Stomach (tissue), 9 donors: ENCODE results near the gene RAPGEF3. TPM values are rescaled to one million over a fixed set of nuclear protein-coding genes. Genes with fewer than 3 reads are reported as not detected.

Source experiments
- DNase-seq, 2 donors: peaks; one replicate each; pipeline versions ENCODE4 v3.0.0 to v3.0.0-alpha.2; 2013 to 2019
- H3K27ac ChIP-seq, 5 donors: fragments of 200-600 bp in 4 of 5; sonication (generic) in 4 of 5; one replicate each; pipeline ENCODE4 v1.5.1; 2013 to 2019; ENCODE audit warnings: mild to moderate bottlenecking in 1 of 5, moderate library complexity in 1 of 5
- H3K27me3 ChIP-seq, 3 donors: fragments of 200-600 bp; sonication (generic); one replicate each; pipeline ENCODE4 v1.5.1; 2017 to 2019; ENCODE audit warnings: mixed run types in 1 of 3
- H3K36me3 ChIP-seq, 4 donors: fragments of 200-600 bp; sonication (generic); 1 replicate in 3 of 4; 2 replicates in 1 of 4; pipeline ENCODE4 v1.5.1; 2016 to 2019
- H3K4me1 ChIP-seq, 4 donors: fragments of 200-600 bp; sonication (generic); one replicate each; pipeline ENCODE4 v1.5.1; 2016 to 2019
- H3K4me3 ChIP-seq, 4 donors: fragments of 200-600 bp; sonication (generic) in 3 of 4; one replicate each; pipeline ENCODE4 v1.5.1; 2016 to 2019; ENCODE audit warnings: mild to moderate bottlenecking in 1 of 4
- H3K9me3 ChIP-seq, 4 donors: fragments of 200-600 bp; sonication (generic); one replicate each; pipeline ENCODE4 v1.5.1; 2016 to 2019
- EP300 ChIP-seq: sonication (generic); formaldehyde crosslinking; IDR thresholded peaks from one replicate; pipeline ENCODE4 v1.6.1; 2017; ENCODE audit warnings: antibody characterized with exemption
- POLR2A ChIP-seq, 4 donors: fragments of 450-650 bp; IDR thresholded peaks; one replicate each; pipeline ENCODE4 v1.6.1; 2016; ENCODE audit warnings: antibody characterized with exemption in 4 of 4, control low read depth in 2 of 4, mild to moderate bottlenecking in 1 of 4, moderate library complexity in 1 of 4
- POLR2AphosphoS5 ChIP-seq, 3 donors: sonication (generic); formaldehyde crosslinking; IDR thresholded peaks; one replicate each; pipeline ENCODE4 v1.6.1; 2016; ENCODE audit warnings: antibody characterized with exemption in 3 of 3
- WGBS, 5 donors: extraction: QIAGEN DNeasy Blood & Tissue Kit in 3 of 5; methylation state at CpG; one replicate each; pipeline versions ENCODE4 v1.1.5 to v1.1.7; 2013 to 2018; 5-methylcytosine and 5-hydroxymethylcytosine counted together
- intact Hi-C: fragments of 100-400 bp; cut with DNase I; formaldehyde crosslinking; loops from one replicate; pipeline ENCODE4 v1.15.1; 2023; ENCODE audit warnings: low total_unique reads
- polyA plus RNA-seq, 3 donors: library from polyadenylated mRNA; stranded (reverse); fragments of 200-250 nt; gene quantifications; one replicate each; pipeline ENCODE4 v1.2.3, GENCODE V29; 2013
- total RNA-seq, 5 donors: library from RNA; depleted of rRNA; stranded (reverse); fragments of >200 nt; gene quantifications; one replicate each; pipeline versions ENCODE4 v1.1.0 to v1.2.3, GENCODE V29; 2014 to 2016
- TF ChIP-seq, protein P1 (sequence below), 7 experiments: fragments of 450-650 bp in 4 of 7; fragments of 200-600 bp in 3 of 7; sonication (generic) in 3 of 7; IDR thresholded peaks; one replicate each; pipeline ENCODE4 v1.5.1; 2016 to 2019; ENCODE audit warnings: antibody characterized with exemption in 7 of 7, control low read depth in 2 of 7, mild to moderate bottlenecking in 1 of 7
- donor health status: healthy with polysubstance abuse.
- donor health status: Bipolar disorder and iron deficiency.
- donor health status: healthy.

RAPGEF3 gene
- total and polyA plus RNA-seq, 8 donors, result 15.9 to 114 (median 23.9) TPM

DNA sequence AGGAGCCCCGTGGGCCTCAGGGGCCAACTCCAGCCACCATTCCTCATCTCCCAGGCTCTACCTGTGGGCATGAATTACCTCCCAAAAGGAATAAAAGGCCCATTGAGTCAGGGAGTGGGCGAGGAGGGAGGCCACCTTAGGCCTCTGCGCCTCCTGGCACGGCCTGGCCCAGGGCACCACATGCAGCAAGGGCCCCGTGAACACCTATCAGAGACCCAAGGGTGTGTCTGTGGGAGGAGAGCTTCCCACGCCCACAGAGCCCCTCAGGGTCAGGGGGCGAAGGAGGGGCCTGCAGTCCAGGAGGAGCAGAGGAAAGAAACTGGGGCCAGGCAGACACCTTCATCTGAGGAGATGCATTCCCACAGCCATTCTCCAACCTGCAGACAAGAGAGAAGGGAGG lies 12.2 kb downstream of the RAPGEF3 start:
- Histone ChIP-seq H3K27me3 (no peaks in the 10 kb centered on the region), H3K9me3 (no peaks in the 10 kb centered on the region), H3K36me3 (peaks cover 4 to 53% (median 47%) of the 10 kb centered on the region in 4 donors), H3K4me1 (peaks cover 0 to 9% (median 4%) of the 10 kb centered on the region in 4 donors), H3K27ac (no peak overlapping the region), H3K4me3 (no peak overlapping the region)
- TF ChIP-seq, protein P1, sequence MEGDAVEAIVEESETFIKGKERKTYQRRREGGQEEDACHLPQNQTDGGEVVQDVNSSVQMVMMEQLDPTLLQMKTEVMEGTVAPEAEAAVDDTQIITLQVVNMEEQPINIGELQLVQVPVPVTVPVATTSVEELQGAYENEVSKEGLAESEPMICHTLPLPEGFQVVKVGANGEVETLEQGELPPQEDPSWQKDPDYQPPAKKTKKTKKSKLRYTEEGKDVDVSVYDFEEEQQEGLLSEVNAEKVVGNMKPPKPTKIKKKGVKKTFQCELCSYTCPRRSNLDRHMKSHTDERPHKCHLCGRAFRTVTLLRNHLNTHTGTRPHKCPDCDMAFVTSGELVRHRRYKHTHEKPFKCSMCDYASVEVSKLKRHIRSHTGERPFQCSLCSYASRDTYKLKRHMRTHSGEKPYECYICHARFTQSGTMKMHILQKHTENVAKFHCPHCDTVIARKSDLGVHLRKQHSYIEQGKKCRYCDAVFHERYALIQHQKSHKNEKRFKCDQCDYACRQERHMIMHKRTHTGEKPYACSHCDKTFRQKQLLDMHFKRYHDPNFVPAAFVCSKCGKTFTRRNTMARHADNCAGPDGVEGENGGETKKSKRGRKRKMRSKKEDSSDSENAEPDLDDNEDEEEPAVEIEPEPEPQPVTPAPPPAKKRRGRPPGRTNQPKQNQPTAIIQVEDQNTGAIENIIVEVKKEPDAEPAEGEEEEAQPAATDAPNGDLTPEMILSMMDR (IDR thresholded peaks at IDR 0.05), result no peak
- no peak for TF ChIP-seq POLR2A (IDR thresholded peaks at IDR 0.05)
- no peak for TF ChIP-seq EP300
- TF ChIP-seq POLR2AphosphoS5 (IDR thresholded peaks at IDR 0.05), result no peak
- intact Hi-C loops, result no loop called here
- no peak for DNase-seq
- WGBS, 5 donors, result 69 to 75% (median 73%) methylated on average over 7 of the region's 7 CpGs

DNA sequence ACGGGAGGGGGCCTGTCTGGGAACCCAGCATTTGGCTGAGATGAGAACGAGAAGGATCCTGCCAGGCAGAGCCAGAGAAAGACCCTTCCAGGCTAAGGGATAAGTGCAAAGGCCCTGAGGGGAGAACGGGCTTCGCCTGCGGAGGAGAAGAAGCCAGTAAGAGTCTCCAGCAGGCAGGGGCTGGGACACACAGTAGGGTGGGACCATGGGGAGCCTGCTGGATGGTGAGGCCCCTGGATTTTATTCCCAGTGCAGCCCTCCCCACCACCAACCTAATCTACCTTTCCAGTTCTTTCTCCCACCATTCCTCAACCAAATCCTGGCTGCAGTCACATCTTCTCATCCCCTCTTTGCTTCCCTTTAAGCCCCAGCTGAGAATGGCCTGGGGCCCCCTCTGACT lies 12.6 kb downstream of the RAPGEF3 start:
- Histone ChIP-seq H3K36me3 (peaks cover 4 to 49% (median 45%) of the 10 kb centered on the region in 4 donors), H3K4me1 (peaks cover 4 to 14% (median 7%) of the 10 kb centered on the region in 4 donors), H3K9me3 (no peaks in the 10 kb centered on the region), H3K27ac (no peak overlapping the region), H3K27me3 (no peaks in the 10 kb centered on the region), H3K4me3 (no peak overlapping the region)
- TF ChIP-seq, protein P1 (IDR thresholded peaks at IDR 0.05), result no peak
- TF ChIP-seq POLR2AphosphoS5 (IDR thresholded peaks at IDR 0.05) (no peak), POLR2A (IDR thresholded peaks at IDR 0.05) (no peak), EP300 (no peak)
- intact Hi-C loops, result no loop called here
- no peak for DNase-seq
- WGBS, 5 donors, result 87 to 94% (median 90%) methylated on average over 5 of the region's 5 CpGs

DNA sequence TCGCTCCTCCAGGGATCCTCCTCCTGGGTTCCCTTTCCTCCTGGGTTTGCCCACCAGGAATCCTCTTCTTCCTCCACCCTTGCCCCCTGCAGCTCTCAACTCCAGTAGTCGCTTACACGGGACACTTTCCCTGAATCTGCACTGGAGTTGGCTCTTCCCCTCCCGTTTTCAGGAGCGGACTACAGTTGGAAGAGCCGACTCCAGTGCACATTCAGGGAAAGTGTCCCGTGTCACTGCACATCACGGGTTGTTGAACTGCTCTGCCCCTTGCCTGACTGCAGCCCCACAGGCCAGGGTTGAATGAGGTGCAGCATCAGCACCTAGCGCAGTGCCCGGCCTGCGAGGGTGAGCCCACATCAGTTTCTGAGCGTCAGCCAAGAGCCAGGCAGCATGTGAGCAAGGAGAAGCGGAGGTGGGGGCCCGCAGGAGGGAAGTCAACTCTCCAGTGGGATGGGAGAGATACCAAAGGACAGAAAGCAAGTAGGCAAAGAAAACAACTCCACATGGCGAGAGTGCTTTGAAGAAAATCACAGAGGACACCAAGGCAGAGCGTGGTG lies 13.1 kb downstream of the RAPGEF3 start:
- H3K27ac ChIP-seq, result no peak overlapping the region
- WGBS, 5 donors, result 73 to 88% (median 81%) methylated on average over 16 of the region's 16 CpGs
- H3K4me3 ChIP-seq, result no peak overlapping the region
- intact Hi-C loops, result no loop called here
- H3K36me3 ChIP-seq, result peaks cover 4 to 46% (median 41%) of the 10 kb centered on the region in 4 donors
- peaks cover 6 to 19% (median 11%) of the 10 kb centered on the region in 4 donors for H3K4me1 ChIP-seq
- TF ChIP-seq POLR2A (IDR thresholded peaks at IDR 0.05) (no peak), EP300 (no peak), POLR2AphosphoS5 (IDR thresholded peaks at IDR 0.05) (no peak)
- TF ChIP-seq, protein P1 (IDR thresholded peaks at IDR 0.05), result no peak
- H3K27me3 ChIP-seq, result no peaks in the 10 kb centered on the region
- H3K9me3 ChIP-seq, result no peaks in the 10 kb centered on the region
- no peak for DNase-seq

DNA sequence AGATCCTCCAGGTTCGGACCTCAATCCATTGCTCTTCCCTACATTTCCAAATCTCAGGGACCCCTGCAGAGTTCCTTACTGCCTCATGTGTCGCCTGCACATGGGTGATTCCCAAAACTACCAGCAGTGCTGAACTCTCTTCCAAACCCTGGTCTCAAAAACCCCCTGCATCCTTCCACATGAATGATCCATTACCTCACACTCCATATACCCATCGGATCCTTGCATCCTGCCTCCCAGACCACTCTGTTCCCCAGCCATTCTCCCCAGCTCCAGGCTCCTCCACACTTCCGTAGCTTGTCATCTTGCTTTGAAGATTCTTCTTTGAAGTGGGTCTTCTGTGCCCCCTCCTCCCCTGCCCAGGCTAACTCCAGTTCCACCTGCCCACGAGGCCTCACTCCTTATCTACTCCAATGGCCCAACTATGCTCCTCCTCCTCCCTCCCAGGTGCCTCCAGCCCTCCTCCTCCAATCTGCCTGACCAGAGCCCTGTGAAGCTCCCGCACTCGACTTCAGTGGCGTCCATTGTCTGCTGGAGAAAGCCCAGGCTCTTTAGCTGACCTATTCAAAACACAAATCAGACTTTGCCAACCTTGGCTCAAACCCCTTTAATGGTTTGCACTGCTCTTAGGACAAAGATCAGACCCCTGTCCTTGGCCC lies 13.8 kb downstream of the RAPGEF3 start:
- H3K9me3 ChIP-seq, result no peaks in the 10 kb centered on the region
- intact Hi-C loops, result no loop called here
- no peak overlapping the region for H3K4me3 ChIP-seq
- H3K27me3 ChIP-seq, result no peaks in the 10 kb centered on the region
- peaks cover 6 to 21% (median 12%) of the 10 kb centered on the region in 4 donors for H3K4me1 ChIP-seq
- DNase-seq, result no peak
- peaks cover 4 to 40% (median 35%) of the 10 kb centered on the region in 4 donors for H3K36me3 ChIP-seq
- 64 to 76% (median 69%) methylated on average over 8 of the region's 8 CpGs for WGBS, 5 donors
- TF ChIP-seq EP300 (no peak), POLR2AphosphoS5 (IDR thresholded peaks at IDR 0.05) (no peak), POLR2A (IDR thresholded peaks at IDR 0.05) (no peak)
- TF ChIP-seq, protein P1 (IDR thresholded peaks at IDR 0.05), result no peak
- no peak overlapping the region for H3K27ac ChIP-seq
